NCI-H2081 treated with DMSO at 0.1 percent for 48 hours (cell line): Measurements from ENCODE around the gene SUDS3.
"Not testable (repeated sequence)": the region's sequence is repeated elsewhere in the genome, so short reads cannot be mapped to it uniquely, and the experiment has no call there.

ENCODE experiments used
- DNase-seq: peaks from one replicate; lab custom pipeline; 2025; lab: John Stamatoyannopoulos, UW

The SUDS3 gene, protein sequence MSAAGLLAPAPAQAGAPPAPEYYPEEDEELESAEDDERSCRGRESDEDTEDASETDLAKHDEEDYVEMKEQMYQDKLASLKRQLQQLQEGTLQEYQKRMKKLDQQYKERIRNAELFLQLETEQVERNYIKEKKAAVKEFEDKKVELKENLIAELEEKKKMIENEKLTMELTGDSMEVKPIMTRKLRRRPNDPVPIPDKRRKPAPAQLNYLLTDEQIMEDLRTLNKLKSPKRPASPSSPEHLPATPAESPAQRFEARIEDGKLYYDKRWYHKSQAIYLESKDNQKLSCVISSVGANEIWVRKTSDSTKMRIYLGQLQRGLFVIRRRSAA

GRCh38 chr12:118376089-118377020 is at the start of gene SUDS3:
TSS of gene SUDS3 (plus strand) at chr12:118376555. CDS start at chr12:118376692, 137 bp downstream.
- DNase-seq: no peak

DNA sequence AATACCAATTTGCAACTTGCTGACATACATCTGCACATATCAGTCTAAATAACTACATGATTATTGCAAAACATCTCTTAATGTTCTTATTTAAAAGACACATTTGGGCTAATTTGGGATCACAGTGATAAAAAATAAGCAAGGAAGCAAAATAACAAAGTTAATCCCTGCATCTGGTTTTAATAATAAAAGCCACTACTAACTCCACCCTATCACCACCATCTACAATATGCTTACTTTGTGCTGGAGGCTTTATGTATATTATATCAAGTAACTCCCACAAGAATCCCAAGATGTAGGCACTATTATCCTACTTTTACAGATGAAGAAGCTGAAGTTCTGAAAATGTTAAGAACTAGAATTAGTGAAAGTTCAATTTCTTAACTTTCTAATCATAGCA is 49.4 kb upstream of the SUDS3 start:
- no peak for DNase-seq

GRCh38 chr12:118327391-118327790 is 49.0 kb upstream of the SUDS3 start:
- no peak for DNase-seq

- no peak for DNase-seq
Observed at GRCh38 chr12:118328486-118329330, 47.6 kb upstream of the SUDS3 start.

- no peak for DNase-seq
Observed at GRCh38 chr12:118330421-118331018, 45.8 kb upstream of the SUDS3 start.

GRCh38 chr12:118332511-118332910 is 43.8 kb upstream of the SUDS3 start:
- no peak for DNase-seq

DNA sequence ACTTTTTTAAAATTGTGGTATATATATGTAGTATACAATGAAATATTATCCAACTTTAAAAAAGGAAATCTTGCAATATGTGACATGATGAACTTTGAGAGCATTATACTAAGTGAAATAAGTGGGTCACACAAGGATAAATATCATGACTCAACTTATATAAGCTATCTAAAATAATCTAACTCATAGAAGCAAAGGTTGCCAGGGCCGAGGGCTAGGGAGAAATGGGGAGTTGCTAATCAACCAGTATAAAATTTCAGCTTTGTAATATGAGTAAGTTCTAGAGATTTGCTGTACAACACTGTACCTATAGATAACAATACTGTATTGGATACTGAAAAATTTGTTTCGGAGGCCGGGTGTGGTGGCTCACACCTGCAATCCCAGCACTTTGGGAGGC is 42.1 kb upstream of the SUDS3 start:
- DNase-seq: no peak

- no peak for DNase-seq
Observed at GRCh38 chr12:118334939-118335567, 41.3 kb upstream of the SUDS3 start.

- DNase-seq: no peak
Observed at GRCh38 chr12:118336123-118336522, 40.2 kb upstream of the SUDS3 start.

- DNase-seq: no peak
Observed at GRCh38 chr12:118337194-118337838, 39.0 kb upstream of the SUDS3 start.

GRCh38 chr12:118342090-118342489 is 34.3 kb upstream of the SUDS3 start:
- DNase-seq: no peak

DNA sequence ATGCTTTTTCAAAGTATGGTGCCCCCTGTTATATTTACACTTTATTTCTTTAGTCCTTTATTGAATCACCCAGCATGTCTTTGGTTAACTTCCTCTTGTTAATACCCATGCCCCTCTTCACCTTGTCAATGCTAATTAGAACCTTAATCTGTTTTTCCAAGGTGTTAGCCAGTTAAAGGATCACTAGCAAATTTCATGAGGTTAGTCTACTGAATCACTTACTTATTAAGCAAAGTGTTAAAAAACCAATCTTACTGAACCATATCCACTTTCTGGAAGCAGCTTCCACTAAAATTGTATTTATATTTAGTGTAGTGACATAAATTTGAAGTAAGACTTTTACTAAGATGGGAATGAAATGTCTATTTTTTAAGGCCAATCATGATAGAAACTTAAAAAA is 31.5 kb upstream of the SUDS3 start:
- no peak for DNase-seq

- DNase-seq: no peak
Observed at GRCh38 chr12:118345355-118345754, 31.0 kb upstream of the SUDS3 start.

- DNase-seq: no peak
Observed at GRCh38 chr12:118346895-118347294, 29.5 kb upstream of the SUDS3 start.

GRCh38 chr12:118347916-118348315 is 28.4 kb upstream of the SUDS3 start:
- DNase-seq: no peak

DNA sequence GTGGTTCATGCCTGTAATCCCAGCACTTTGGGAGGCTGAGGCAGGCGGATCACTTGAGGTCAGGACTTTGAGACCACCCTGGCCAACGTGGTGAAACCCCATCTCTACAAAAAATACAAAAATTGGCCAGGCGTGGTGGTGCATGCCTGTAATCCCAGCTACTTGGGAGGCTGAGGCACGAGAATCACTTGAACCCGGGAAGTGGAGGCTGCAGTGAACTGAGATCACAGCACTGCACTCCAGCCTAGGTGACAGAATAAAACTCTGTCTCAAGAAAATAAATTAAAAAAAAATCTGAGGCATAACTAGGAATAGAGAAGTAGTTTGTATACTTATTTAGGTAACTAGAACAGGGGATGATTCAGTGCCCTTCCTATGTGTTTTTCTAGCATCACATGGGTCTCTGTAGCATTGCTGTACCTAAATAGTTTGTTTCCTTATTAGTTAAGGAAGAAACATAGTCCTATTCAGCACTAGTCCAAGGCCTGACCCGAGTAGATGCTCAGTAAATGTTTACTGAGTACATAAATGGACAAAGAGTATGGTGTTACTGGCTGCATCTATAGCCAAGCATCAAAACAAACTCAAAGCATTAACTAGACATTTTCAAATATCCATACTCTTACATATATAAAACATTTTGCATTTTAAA is 25.3 kb upstream of the SUDS3 start:
- no peak for DNase-seq

DNA sequence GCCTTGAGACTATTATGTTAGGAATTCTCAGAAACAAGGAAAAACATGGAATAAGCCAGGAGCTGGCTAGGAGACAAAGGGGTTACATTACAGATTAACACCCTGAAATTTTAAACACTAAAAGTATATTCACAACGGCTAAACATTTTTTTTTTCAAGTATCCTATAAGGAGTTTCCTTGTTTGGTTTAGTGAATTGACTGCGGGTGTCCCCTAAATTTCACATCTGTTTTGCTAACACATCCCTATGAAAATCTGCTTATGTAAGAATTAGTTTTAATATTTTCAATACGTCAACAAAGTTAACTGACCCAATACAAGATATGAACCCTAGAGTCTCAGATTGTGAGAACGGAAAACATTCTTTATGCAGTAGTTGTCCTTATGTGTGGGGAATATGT is 22.6 kb upstream of the SUDS3 start:
- DNase-seq: no peak

DNA sequence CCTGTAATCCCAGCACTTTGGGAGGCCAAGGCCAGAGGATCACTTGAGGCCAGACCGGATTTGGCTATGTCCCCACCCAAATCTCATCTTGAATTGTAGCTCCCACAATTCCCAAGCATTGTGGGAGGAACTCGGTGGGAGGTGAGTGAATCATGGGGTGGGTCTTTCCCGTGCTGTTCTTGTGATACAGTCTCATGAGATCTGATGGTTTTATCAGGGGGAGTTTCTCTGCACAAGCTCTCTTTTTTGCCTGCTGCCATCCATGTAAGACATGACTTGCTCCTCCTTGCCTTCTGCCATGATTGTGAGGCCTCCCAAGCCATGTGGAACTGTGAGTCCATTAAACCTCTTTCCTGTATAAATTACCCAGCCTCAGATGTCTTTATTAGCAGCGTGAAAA is 21.9 kb upstream of the SUDS3 start:
- DNase-seq: not testable (repeated sequence)

DNA sequence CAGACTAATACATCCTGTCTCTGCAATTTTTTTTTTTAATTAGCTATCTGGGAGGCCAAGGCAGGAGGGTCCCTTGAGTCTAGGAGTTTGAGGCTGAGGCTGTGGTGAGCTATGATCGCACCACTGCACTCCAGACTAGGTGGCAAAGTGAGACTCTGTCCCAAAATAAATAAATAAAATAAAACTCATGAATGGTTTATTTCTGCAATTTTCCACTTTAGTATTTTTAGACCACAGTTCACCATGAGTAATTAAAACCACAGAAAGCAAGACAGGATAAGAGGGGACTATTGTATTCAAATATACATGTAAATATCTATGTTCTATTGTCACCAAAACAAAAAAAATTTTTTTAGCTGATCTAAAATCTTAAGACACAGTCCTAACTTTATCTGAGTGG is 21.5 kb upstream of the SUDS3 start:
- DNase-seq: no peak

GRCh38 chr12:118355843-118356242 is 20.5 kb upstream of the SUDS3 start:
- no peak for DNase-seq
